Breast epithelium (tissue), 4 donors: ENCODE data around the gene CENPQ. TPM values are rescaled to one million over a fixed set of nuclear protein-coding genes. Genes with fewer than 3 reads are reported as not detected.

Experiments
- DNase-seq, 2 donors: peaks; one replicate each; pipeline ENCODE4 v3.0.0-alpha.2; 2019; ENCODE audit warnings: low spot score in 2 of 2
- H3K27ac ChIP-seq, 2 donors: fragments of 200-600 bp; sonication (generic) in 1 of 2; one replicate each; pipeline ENCODE4 v1.5.1; 2016 to 2019; ENCODE audit warnings: mild to moderate bottlenecking in 1 of 2
- H3K27me3 ChIP-seq, 2 donors: fragments of 200-600 bp; sonication (generic) in 1 of 2; one replicate each; pipeline versions ENCODE4 v1.5.1 to v1.6.0; 2017 to 2019; ENCODE audit warnings: control low read depth in 1 of 2, mild to moderate bottlenecking in 1 of 2
- H3K36me3 ChIP-seq: fragments of 200-600 bp; one replicate; pipeline ENCODE4 v1.5.1; 2019
- H3K4me1 ChIP-seq, 2 donors: fragments of 200-600 bp; sonication (generic); one replicate each; pipeline ENCODE4 v1.5.1; 2016 to 2019; ENCODE audit warnings: control low read depth in 1 of 2
- H3K4me3 ChIP-seq, 3 donors: fragments of 200-600 bp; sonication (generic); 1 replicate in 2 of 3; 2 replicates in 1 of 3; pipeline ENCODE4 v1.5.1; 2016 to 2019; ENCODE audit warnings: mild to moderate bottlenecking in 3 of 3, moderate library complexity in 2 of 3
- H3K9me3 ChIP-seq, 2 donors: fragments of 200-600 bp; sonication (generic) in 1 of 2; one replicate each; pipeline ENCODE4 v1.5.1; 2016 to 2019; ENCODE audit warnings: control low read depth in 1 of 2
- POLR2A ChIP-seq: fragments of 450-650 bp; IDR thresholded peaks from one replicate; pipeline ENCODE4 v1.6.1; 2016; ENCODE audit warnings: antibody characterized with exemption, mild to moderate bottlenecking, moderate library complexity
- POLR2AphosphoS5 ChIP-seq, 3 donors: sonication (generic); formaldehyde crosslinking; IDR thresholded peaks; one replicate each; pipeline ENCODE4 v1.6.1; 2017; ENCODE audit warnings: antibody characterized with exemption in 3 of 3
- intact Hi-C: fragments of 100-400 bp; cut with DNase I; formaldehyde crosslinking; loops from one replicate; pipeline ENCODE4 v1.15.1; 2023; ENCODE audit warnings: low total_unique reads
- total RNA-seq, 3 donors: library from RNA; depleted of rRNA; stranded (reverse); fragments of >200 nt; gene quantifications; one replicate each; pipeline ENCODE4 v1.1.0, GENCODE V29; 2016
- TF ChIP-seq, protein P1 (sequence below), 3 donors: fragments of 450-650 bp; IDR thresholded peaks; one replicate each; pipeline ENCODE4 v1.5.1; 2016 to 2017; ENCODE audit warnings: antibody characterized with exemption in 3 of 3, mild to moderate bottlenecking in 3 of 3, moderate library complexity in 3 of 3

Gene CENPQ
- total RNA-seq, 3 donors from 2014 or later = 2.9 to 9.7 (median 6.4) TPM

- Histone ChIP-seq H3K36me3 (no peaks in the 10 kb centered on the region), H3K9me3 (no peaks in the 10 kb centered on the region), H3K4me3 (no peak overlapping the region), H3K27me3 (no peaks in the 10 kb centered on the region), H3K27ac (no peak overlapping the region), H3K4me1 (no peaks in the 10 kb centered on the region)
- TF ChIP-seq POLR2AphosphoS5 (IDR thresholded peaks at IDR 0.05) (no peak), POLR2A (no peak)
- TF ChIP-seq, protein P1, sequence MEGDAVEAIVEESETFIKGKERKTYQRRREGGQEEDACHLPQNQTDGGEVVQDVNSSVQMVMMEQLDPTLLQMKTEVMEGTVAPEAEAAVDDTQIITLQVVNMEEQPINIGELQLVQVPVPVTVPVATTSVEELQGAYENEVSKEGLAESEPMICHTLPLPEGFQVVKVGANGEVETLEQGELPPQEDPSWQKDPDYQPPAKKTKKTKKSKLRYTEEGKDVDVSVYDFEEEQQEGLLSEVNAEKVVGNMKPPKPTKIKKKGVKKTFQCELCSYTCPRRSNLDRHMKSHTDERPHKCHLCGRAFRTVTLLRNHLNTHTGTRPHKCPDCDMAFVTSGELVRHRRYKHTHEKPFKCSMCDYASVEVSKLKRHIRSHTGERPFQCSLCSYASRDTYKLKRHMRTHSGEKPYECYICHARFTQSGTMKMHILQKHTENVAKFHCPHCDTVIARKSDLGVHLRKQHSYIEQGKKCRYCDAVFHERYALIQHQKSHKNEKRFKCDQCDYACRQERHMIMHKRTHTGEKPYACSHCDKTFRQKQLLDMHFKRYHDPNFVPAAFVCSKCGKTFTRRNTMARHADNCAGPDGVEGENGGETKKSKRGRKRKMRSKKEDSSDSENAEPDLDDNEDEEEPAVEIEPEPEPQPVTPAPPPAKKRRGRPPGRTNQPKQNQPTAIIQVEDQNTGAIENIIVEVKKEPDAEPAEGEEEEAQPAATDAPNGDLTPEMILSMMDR (IDR thresholded peaks at IDR 0.05) = no peak
- intact Hi-C loops = no loop called here
- no peak for DNase-seq
These were observed 52.4 kb downstream of the CENPQ start for GRCh38 chr6:49515485-49516146.

- no peaks in the 10 kb centered on the region for H3K9me3 ChIP-seq
- H3K4me1 ChIP-seq = no peaks in the 10 kb centered on the region
- DNase-seq = no peak
- no peaks in the 10 kb centered on the region for H3K36me3 ChIP-seq
- TF ChIP-seq POLR2AphosphoS5 (IDR thresholded peaks at IDR 0.05) (no peak), POLR2A (no peak)
- TF ChIP-seq, protein P1 (IDR thresholded peaks at IDR 0.05) = no peak
- intact Hi-C loops = no loop called here
- H3K4me3 ChIP-seq = no peak overlapping the region
- no peak overlapping the region for H3K27ac ChIP-seq
- H3K27me3 ChIP-seq = no peaks in the 10 kb centered on the region
These were observed 53.0 kb downstream of the CENPQ start for GRCh38 chr6:49516147-49516505.

DNA sequence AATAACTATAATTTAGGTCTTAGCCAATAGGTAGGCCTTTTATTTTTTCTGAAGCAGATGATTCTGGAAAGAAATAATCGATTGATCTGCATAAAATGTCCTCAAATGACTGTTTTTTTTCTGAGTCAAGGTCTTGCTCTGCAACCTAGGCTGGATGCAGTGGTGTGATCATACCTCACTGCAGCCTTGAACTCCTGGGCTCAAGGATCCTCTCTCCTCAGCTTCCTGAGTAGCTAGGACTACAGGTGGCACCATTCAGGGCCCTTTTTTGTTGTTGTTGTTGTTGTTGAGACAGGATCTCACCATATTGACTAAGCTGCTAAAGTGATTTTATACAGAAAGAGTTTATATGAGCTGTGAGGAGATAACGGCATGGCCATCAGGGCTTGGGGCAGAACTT, 54.7 kb downstream of the CENPQ start:
- no peak overlapping the region for H3K4me3 ChIP-seq
- intact Hi-C loops = no loop called here
- DNase-seq = no peak
- no peaks in the 10 kb centered on the region for H3K36me3 ChIP-seq
- H3K27me3 ChIP-seq = no peaks in the 10 kb centered on the region
- no peaks in the 10 kb centered on the region for H3K4me1 ChIP-seq
- no peak for TF ChIP-seq POLR2A
- no peak for TF ChIP-seq POLR2AphosphoS5 (IDR thresholded peaks at IDR 0.05)
- TF ChIP-seq, protein P1 (IDR thresholded peaks at IDR 0.05) = no peak
- H3K9me3 ChIP-seq = no peaks in the 10 kb centered on the region
- H3K27ac ChIP-seq = no peak overlapping the region

- TF ChIP-seq POLR2A (no peak), POLR2AphosphoS5 (IDR thresholded peaks at IDR 0.05) (no peak)
- TF ChIP-seq, protein P1 (IDR thresholded peaks at IDR 0.05) = no peak
- DNase-seq = no peak
- Histone ChIP-seq H3K27me3 (no peaks in the 10 kb centered on the region), H3K36me3 (no peaks in the 10 kb centered on the region), H3K27ac (no peak overlapping the region), H3K9me3 (no peaks in the 10 kb centered on the region), H3K4me1 (no peaks in the 10 kb centered on the region), H3K4me3 (no peak overlapping the region)
- intact Hi-C loops = no loop called here
These were observed 56.5 kb downstream of the CENPQ start for GRCh38 chr6:49519660-49520059.

DNA sequence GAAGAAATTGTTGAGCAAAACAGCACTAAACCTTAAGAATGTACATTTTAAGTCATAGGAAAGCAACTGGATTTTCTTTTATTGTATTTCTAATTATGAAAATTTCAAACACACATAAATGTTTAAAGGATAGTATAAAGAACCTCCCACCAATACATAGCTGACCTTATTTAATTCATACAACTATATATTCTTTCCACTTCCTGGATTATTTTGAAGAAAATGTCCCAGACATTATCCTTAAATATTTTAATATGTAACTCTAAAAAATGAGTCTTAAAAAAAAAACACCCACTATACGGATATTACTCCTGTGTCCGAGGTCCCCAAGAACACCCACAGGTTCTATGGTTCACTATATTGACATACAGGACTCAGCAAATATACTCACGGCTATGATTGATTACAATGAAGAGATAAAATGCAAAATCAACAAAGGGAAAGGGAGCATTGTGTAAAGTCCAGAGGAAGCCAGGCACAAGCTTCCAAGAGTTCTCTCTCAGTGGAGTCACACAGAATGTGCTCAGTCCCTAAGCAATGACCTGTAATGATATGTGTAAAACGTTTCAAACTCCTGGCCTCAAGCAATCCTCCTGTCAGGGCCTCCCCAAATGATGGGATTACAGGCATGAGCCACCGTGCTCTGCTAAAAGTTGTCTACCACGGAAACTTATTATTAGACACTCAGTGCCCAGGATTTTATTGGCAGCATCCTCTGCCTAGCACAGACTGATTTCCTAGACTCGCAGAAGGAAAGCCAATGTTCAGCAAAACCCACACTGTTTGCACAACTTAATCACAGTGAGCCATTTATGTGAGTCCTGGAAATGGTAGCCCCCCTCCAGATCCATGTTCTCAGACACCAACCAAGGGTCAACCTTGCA, 59.8 kb downstream of the CENPQ start:
- TF ChIP-seq, protein P1 (IDR thresholded peaks at IDR 0.05) = no peak
- TF ChIP-seq POLR2A (no peak), POLR2AphosphoS5 (IDR thresholded peaks at IDR 0.05) (no peak)
- DNase-seq = no peak
- Histone ChIP-seq H3K4me3 (no peak overlapping the region), H3K36me3 (no peaks in the 10 kb centered on the region), H3K4me1 (no peaks in the 10 kb centered on the region), H3K27me3 (no peaks in the 10 kb centered on the region), H3K27ac (no peak overlapping the region), H3K9me3 (no peaks in the 10 kb centered on the region)
- intact Hi-C loops = no loop called here
